GM20000 (cell line): ENCODE measurements around the gene METTL3.

ENCODE experiments used
- DNase-seq: peaks from one replicate; pipeline ENCODE4 v3.0.0; 2012; ENCODE audit warnings: low spot score
- CTCF ChIP-seq: IDR thresholded peaks from 2 replicates; pipeline ENCODE4 v1.5.1; 2012; ENCODE audit warnings: mild to moderate bottlenecking, control low read depth; ENCODE audit errors: extremely low read depth, missing control alignments

The METTL3 gene

GRCh38 chr14:21509432-21510143 lies 1.6 kb downstream of the METTL3 start:
- TF ChIP-seq CTCF, result no peak
- DNase-seq, result no peak

GRCh38 chr14:21506557-21506956 lies 4.6 kb downstream of the METTL3 start:
- no peak for TF ChIP-seq CTCF
- DNase-seq, result no peak

GRCh38 chr14:21505012-21505553 lies 6.1 kb downstream of the METTL3 start:
- no peak for TF ChIP-seq CTCF
- peak; percentile 37 for DNase-seq

GRCh38 chr14:21503376-21503775 lies 7.8 kb downstream of the METTL3 start:
- no peak for DNase-seq
- no peak for TF ChIP-seq CTCF

GRCh38 chr14:21501568-21501967 lies 9.6 kb downstream of the METTL3 start:
- no peak for DNase-seq

GRCh38 chr14:21498540-21499526 lies 12.3 kb downstream of the METTL3 start:
- no peak for TF ChIP-seq CTCF
- DNase-seq, result peak; percentile 32

More at GRCh38 chr14:21501568-21501967, 9.6 kb downstream of the METTL3 start:
- TF ChIP-seq CTCF, result no peak

GRCh38 chr14:21496453-21496852 lies 14.7 kb downstream of the METTL3 start:
- DNase-seq, result no peak
- TF ChIP-seq CTCF, result no peak
